ENCODE measurements around the gene POFUT2.

DNA sequence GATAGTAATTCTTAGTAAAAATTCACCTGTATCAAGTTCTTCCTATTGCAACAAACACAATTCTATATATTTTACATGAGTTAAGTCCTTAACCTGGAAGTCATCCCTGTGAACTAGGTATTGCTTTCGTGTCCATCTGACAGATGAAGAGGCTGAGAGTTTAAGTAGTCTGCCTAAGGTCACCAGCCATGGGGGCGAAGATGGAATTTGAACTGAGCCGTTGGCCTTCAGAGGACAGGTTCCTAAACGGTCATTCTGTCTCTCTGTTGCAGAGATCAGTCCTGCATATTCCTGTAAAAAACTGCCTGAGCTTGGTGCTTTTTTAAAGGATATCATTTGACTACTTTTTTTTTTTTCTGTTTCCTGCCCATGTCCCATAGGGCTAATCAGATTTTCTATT, 10.2 kb upstream of the POFUT2 start:
- no peak for TF ChIP-seq JUNB (IDR thresholded peaks at IDR 0.05)
- TF ChIP-seq REST (IDR thresholded peaks at IDR 0.05) = no peak
- no peak for TF ChIP-seq RAD21 (conservative IDR thresholded peaks at IDR 0.05 in 1 of 2, IDR thresholded peaks at IDR 0.05 in 1 of 2)
- TF ChIP-seq KDM1A (IDR thresholded peaks at IDR 0.05; ENCODE audit: low read depth) = no peak
- no peak for TF ChIP-seq NR3C1 (IDR thresholded peaks at IDR 0.05)
- TF ChIP-seq BHLHE40 (IDR thresholded peaks at IDR 0.05; ENCODE audit: low read depth, low read length) = no peak
- TF ChIP-seq POLR2A (IDR thresholded peaks at IDR 0.05; ENCODE audit: low read length) = no peak
- TF ChIP-seq CTCF (IDR thresholded peaks at IDR 0.05) = no peak
- TF ChIP-seq MAFK (IDR thresholded peaks at IDR 0.05; ENCODE audit: partially characterized antibody) = no peak
- no peak for TF ChIP-seq ZC3H11A (IDR thresholded peaks at IDR 0.05)
- no peak for TF ChIP-seq HES2 (IDR thresholded peaks at IDR 0.05)
- TF ChIP-seq, protein P1, sequence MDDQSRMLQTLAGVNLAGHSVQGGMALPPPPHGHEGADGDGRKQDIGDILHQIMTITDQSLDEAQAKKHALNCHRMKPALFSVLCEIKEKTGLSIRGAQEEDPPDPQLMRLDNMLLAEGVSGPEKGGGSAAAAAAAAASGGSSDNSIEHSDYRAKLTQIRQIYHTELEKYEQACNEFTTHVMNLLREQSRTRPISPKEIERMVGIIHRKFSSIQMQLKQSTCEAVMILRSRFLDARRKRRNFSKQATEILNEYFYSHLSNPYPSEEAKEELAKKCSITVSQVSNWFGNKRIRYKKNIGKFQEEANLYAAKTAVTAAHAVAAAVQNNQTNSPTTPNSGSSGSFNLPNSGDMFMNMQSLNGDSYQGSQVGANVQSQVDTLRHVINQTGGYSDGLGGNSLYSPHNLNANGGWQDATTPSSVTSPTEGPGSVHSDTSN (IDR thresholded peaks at IDR 0.05) = no peak
- no peak for TF ChIP-seq CBX2 (IDR thresholded peaks at IDR 0.05; ENCODE audit: borderline replicate concordance, low read depth)
